K562 (cell line): ENCODE results near the gene KLHL24. TPM values are rescaled to one million over a fixed set of nuclear protein-coding genes. Genes with fewer than 3 reads are reported as not detected.

Source experiments
- ADNP ChIP-seq: fragments of 200-800 bp; sonication (Bioruptor generic); IDR thresholded peaks from 2 replicates; pipeline ENCODE4 v1.6.1; 2016; ENCODE audit warnings: missing genetic modification characterization, missing compliant biosample characterization
- ATF7 ChIP-seq: fragments of 450-650 bp; IDR thresholded peaks from 2 replicates; pipeline ENCODE4 v1.7.1; 2014; ENCODE audit warnings: mild to moderate bottlenecking, moderate library complexity
- NR2C2 ChIP-seq, 2 experiments: fragments of 200-800 bp in 1 of 2; sonication (Bioruptor generic) in 1 of 2; sonication (generic) in 1 of 2; formaldehyde crosslinking in 1 of 2; IDR thresholded peaks; 2 replicates each; pipeline versions ENCODE4 v1.6.1 to v1.8.0; 2016 to 2022; ENCODE audit warnings: mild to moderate bottlenecking in 1 of 2, missing compliant biosample characterization in 1 of 2, missing genetic modification characterization in 1 of 2, missing genetic modification reagents in 1 of 2
- ZNF408 ChIP-seq: fragments of 250-450 bp; sonication (Bioruptor Pico); IDR thresholded peaks from 2 replicates; pipeline ENCODE4 v1.4.0; 2020; ENCODE audit warnings: low read depth, mild to moderate bottlenecking, moderate library complexity
- ZNF76 ChIP-seq: fragments of 250-450 bp; sonication (Bioruptor Pico); IDR thresholded peaks from 2 replicates; pipeline ENCODE4 v1.4.0; 2020; ENCODE audit warnings: mild to moderate bottlenecking, moderate library complexity, borderline replicate concordance
- polyA plus RNA-seq, 8 experiments: library from polyadenylated mRNA; depleted of rRNA in 4 of 8; stranded (reverse) in 5 of 8; unstranded in 3 of 8; fragments of >200 nt; fragmentation: Nextera tagmentation in 2 of 8; fragmentation: Illumina TruSeq in 1 of 8; extraction: Ambion mirVana in 2 of 8; extraction: Trizol in 1 of 8; gene quantifications; 2 replicates each; pipeline versions ENCODE4 v1.2.1 to v1.2.3, GENCODE V29; 2011 to 2014; ENCODE audit warnings: inconsistent platforms in 1 of 8, missing spikeins in 1 of 8
- total RNA-seq, 7 experiments: library from RNA; depleted of rRNA in 6 of 7; stranded (reverse); fragments of >200 nt in 6 of 7; fragmentation: Illumina TruSeq in 2 of 7; extraction: Trizol in 2 of 7; gene quantifications; 2 replicates each; pipeline versions ENCODE4 v1.2.1 to v1.2.3, GENCODE V29; 2011 to 2021; ENCODE audit warnings: low replicate concordance in 1 of 7
- TF ChIP-seq, protein P1 (sequence below): fragments of 200-600 bp; sonication (generic); IDR thresholded peaks from one replicate; pipeline ENCODE4 v1.6.1; 2012; ENCODE audit warnings: mild to moderate bottlenecking, low read depth, low read length, inconsistent platforms

The KLHL24 gene
- total and polyA plus RNA-seq, 9 of the 15 experiments (the other 6 are each of a cell fraction or from before 2014, with no cell fraction given): 3.3 to 21.2 (median 14.2) TPM

DNA sequence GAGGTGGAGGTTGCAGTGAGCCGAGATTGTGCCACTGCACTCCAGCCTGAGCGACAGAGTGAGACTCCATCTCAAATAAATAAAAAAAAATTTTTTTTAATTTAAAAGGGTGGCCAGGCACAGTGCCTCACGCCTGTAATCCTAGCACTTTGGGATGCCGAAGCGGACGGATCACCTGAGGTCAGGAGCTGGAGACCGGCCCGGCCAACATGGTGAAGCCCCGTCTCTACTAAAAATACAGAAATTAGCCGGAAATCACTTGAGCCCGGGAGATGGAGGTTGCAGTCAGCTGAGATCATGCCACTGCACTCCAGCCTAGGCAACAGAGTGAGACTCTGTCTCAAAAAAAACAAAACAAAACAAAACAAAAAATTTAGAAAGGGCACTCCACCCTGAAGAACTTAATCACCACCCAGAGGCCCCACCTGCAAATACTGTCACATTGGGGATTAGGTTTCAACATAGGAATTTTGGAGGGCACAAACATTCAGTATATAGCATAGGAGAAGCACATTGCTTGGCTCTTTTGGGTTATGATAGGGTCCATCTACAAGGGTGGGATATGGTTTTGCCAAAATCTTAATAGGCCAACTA is 55.1 kb downstream of the KLHL24 start (continued):
- TF ChIP-seq, protein P1, sequence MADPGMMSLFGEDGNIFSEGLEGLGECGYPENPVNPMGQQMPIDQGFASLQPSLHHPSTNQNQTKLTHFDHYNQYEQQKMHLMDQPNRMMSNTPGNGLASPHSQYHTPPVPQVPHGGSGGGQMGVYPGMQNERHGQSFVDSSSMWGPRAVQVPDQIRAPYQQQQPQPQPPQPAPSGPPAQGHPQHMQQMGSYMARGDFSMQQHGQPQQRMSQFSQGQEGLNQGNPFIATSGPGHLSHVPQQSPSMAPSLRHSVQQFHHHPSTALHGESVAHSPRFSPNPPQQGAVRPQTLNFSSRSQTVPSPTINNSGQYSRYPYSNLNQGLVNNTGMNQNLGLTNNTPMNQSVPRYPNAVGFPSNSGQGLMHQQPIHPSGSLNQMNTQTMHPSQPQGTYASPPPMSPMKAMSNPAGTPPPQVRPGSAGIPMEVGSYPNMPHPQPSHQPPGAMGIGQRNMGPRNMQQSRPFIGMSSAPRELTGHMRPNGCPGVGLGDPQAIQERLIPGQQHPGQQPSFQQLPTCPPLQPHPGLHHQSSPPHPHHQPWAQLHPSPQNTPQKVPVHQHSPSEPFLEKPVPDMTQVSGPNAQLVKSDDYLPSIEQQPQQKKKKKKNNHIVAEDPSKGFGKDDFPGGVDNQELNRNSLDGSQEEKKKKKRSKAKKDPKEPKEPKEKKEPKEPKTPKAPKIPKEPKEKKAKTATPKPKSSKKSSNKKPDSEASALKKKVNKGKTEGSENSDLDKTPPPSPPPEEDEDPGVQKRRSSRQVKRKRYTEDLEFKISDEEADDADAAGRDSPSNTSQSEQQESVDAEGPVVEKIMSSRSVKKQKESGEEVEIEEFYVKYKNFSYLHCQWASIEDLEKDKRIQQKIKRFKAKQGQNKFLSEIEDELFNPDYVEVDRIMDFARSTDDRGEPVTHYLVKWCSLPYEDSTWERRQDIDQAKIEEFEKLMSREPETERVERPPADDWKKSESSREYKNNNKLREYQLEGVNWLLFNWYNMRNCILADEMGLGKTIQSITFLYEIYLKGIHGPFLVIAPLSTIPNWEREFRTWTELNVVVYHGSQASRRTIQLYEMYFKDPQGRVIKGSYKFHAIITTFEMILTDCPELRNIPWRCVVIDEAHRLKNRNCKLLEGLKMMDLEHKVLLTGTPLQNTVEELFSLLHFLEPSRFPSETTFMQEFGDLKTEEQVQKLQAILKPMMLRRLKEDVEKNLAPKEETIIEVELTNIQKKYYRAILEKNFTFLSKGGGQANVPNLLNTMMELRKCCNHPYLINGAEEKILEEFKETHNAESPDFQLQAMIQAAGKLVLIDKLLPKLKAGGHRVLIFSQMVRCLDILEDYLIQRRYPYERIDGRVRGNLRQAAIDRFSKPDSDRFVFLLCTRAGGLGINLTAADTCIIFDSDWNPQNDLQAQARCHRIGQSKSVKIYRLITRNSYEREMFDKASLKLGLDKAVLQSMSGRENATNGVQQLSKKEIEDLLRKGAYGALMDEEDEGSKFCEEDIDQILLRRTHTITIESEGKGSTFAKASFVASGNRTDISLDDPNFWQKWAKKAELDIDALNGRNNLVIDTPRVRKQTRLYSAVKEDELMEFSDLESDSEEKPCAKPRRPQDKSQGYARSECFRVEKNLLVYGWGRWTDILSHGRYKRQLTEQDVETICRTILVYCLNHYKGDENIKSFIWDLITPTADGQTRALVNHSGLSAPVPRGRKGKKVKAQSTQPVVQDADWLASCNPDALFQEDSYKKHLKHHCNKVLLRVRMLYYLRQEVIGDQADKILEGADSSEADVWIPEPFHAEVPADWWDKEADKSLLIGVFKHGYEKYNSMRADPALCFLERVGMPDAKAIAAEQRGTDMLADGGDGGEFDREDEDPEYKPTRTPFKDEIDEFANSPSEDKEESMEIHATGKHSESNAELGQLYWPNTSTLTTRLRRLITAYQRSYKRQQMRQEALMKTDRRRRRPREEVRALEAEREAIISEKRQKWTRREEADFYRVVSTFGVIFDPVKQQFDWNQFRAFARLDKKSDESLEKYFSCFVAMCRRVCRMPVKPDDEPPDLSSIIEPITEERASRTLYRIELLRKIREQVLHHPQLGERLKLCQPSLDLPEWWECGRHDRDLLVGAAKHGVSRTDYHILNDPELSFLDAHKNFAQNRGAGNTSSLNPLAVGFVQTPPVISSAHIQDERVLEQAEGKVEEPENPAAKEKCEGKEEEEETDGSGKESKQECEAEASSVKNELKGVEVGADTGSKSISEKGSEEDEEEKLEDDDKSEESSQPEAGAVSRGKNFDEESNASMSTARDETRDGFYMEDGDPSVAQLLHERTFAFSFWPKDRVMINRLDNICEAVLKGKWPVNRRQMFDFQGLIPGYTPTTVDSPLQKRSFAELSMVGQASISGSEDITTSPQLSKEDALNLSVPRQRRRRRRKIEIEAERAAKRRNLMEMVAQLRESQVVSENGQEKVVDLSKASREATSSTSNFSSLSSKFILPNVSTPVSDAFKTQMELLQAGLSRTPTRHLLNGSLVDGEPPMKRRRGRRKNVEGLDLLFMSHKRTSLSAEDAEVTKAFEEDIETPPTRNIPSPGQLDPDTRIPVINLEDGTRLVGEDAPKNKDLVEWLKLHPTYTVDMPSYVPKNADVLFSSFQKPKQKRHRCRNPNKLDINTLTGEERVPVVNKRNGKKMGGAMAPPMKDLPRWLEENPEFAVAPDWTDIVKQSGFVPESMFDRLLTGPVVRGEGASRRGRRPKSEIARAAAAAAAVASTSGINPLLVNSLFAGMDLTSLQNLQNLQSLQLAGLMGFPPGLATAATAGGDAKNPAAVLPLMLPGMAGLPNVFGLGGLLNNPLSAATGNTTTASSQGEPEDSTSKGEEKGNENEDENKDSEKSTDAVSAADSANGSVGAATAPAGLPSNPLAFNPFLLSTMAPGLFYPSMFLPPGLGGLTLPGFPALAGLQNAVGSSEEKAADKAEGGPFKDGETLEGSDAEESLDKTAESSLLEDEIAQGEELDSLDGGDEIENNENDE: no peak
- TF ChIP-seq ZNF76 (CRISPR knock-in tag) (no peak), ADNP (tag) (no peak), ATF7 (no peak), ZNF408 (CRISPR knock-in tag) (no peak), NR2C2 (CRISPR knock-in tag; IDR thresholded peaks at IDR 0.05) (no peak), NR2C2 (tag; IDR thresholded peaks at IDR 0.05) (no peak)
